ENCODE results near the gene PRKCH. TPM values are rescaled to one million over a fixed set of nuclear protein-coding genes. Genes with fewer than 3 reads are reported as not detected.

Gene PRKCH
- total RNA-seq, 1 experiment from 2014 or later: 5.2 TPM

DNA sequence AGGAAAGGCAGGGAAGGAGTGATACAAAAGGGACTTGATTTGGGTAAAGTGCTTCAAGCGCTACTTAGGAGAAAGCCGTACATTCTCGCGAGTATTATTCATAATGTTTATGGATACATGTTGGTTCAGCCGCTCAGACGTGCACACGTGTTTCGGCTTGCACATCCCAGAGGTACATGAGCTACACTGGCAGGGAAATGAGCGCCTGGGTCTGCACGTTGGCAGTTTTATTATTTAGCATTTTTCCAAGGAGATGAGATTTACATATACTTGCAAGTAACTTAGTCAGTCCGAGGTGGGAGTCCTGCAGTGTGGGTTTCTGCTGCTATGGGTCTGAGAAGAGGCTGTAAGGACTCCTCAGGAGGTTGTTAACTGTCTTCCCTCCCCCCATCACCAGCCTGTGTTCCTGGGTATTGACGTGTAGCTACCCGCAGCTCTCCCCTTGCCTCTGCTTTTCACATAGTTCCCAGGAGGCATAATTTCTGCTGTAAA is 1.5 kb downstream of the PRKCH start:
- H3K79me2 ChIP-seq (ENCODE audit: insufficient read depth, low read length): no peaks in the 10 kb centered on the region
- H3K4ac ChIP-seq (ENCODE audit: low read depth, low read length): no peak overlapping the region
- H3K4me3 Mint-ChIP-seq: peak overlapping the region; percentile 71 to 85
- no peak overlapping the region for H4K91ac ChIP-seq (ENCODE audit: insufficient read length, low read depth, low read length)
- H3K4me1 Mint-ChIP-seq: peaks cover 19 to 22% of the 10 kb centered on the region in 2 experiments
- H3K56ac ChIP-seq (ENCODE audit: insufficient read length, low read depth, low read length): no peak overlapping the region
- no peak overlapping the region for H3K27ac Mint-ChIP-seq
- H3K27me3 ChIP-seq (ENCODE audit: insufficient read depth, low read length): peaks cover 12% of the 10 kb centered on the region; the same call in 1 of the 2 replicates
- H3K23ac ChIP-seq (ENCODE audit: insufficient read length, low read depth, low read length): no peak overlapping the region
- H3K9ac ChIP-seq (ENCODE audit: extremely low read depth, insufficient read length, low read length): no peak overlapping the region
- H3K27me3 Mint-ChIP-seq (ENCODE audit: low read depth): peaks cover 31% of the 10 kb centered on the region
- H3K4me2 ChIP-seq (ENCODE audit: insufficient read depth, insufficient read length, low read length): peak overlapping the region; percentile 87
- H3K4me1 ChIP-seq (ENCODE audit: insufficient read depth, low read length): peaks cover 2% of the 10 kb centered on the region; the same call in 1 of the 2 replicates
- no peaks in the 10 kb centered on the region for H3K9me3 ChIP-seq (ENCODE audit: control insufficient read depth, low read depth, low read length)
- no peak overlapping the region for H2BK15ac ChIP-seq (ENCODE audit: low read depth, low read length)
- H3K23me2 ChIP-seq (ENCODE audit: insufficient read length, low read depth, low read length, poor library complexity, severe bottlenecking): peaks cover 16% of the 10 kb centered on the region
- H4K5ac ChIP-seq (ENCODE audit: insufficient read length, low read depth, low read length): no peak overlapping the region
- no peak overlapping the region for H3T11ph ChIP-seq (ENCODE audit: low read length)
- H3K14ac ChIP-seq (ENCODE audit: insufficient read depth, low read length): no peak overlapping the region
- no peak for DNase-seq
- H2BK120ac ChIP-seq (ENCODE audit: low read depth, low read length, poor library complexity, severe bottlenecking): no peak overlapping the region
- no peak overlapping the region for H2AFZ ChIP-seq (ENCODE audit: low read length)
- H3K9me3 Mint-ChIP-seq: peaks cover 6 to 9% of the 10 kb centered on the region in 2 experiments; a peak in 4 of 5 replicates
- TF ChIP-seq, protein P1, sequence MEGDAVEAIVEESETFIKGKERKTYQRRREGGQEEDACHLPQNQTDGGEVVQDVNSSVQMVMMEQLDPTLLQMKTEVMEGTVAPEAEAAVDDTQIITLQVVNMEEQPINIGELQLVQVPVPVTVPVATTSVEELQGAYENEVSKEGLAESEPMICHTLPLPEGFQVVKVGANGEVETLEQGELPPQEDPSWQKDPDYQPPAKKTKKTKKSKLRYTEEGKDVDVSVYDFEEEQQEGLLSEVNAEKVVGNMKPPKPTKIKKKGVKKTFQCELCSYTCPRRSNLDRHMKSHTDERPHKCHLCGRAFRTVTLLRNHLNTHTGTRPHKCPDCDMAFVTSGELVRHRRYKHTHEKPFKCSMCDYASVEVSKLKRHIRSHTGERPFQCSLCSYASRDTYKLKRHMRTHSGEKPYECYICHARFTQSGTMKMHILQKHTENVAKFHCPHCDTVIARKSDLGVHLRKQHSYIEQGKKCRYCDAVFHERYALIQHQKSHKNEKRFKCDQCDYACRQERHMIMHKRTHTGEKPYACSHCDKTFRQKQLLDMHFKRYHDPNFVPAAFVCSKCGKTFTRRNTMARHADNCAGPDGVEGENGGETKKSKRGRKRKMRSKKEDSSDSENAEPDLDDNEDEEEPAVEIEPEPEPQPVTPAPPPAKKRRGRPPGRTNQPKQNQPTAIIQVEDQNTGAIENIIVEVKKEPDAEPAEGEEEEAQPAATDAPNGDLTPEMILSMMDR (conservative IDR thresholded peaks at IDR 0.05): no peak
- H3K27ac ChIP-seq (ENCODE audit: insufficient read length, low read depth, low read length): no peak overlapping the region
- no peak overlapping the region for H2BK5ac ChIP-seq (ENCODE audit: insufficient read length, low read length)
- no peaks in the 10 kb centered on the region for H4K20me1 ChIP-seq (ENCODE audit: control insufficient read depth, insufficient read depth, insufficient read length)
- H3K79me1 ChIP-seq (ENCODE audit: insufficient read depth, low read depth, low read length, poor library complexity, severe bottlenecking): no peaks in the 10 kb centered on the region
- H2BK12ac ChIP-seq (ENCODE audit: insufficient read length, low read depth, low read length): no peak overlapping the region
- H4K8ac ChIP-seq (replicated peaks; ENCODE audit: insufficient read length, low read depth, low read length): no peak overlapping the region
- H2BK20ac ChIP-seq (ENCODE audit: low read depth, low read length, poor library complexity, severe bottlenecking): no peak overlapping the region
- no peak overlapping the region for H2AK5ac ChIP-seq (ENCODE audit: insufficient read length, low read length)
- WGBS (ENCODE audit: extremely low coverage, insufficient read length, low lambda C conversion rate): no CpG with 5 or more reads among the region's 13 CpGs
- peaks cover 2 to 16% (median 8%) of the 10 kb centered on the region in 3 experiments; a peak in 5 of 7 replicates for H3K36me3 Mint-ChIP-seq (ENCODE audit: insufficient read depth in 1 of 3, low read depth in 3 of 3)
- no peak overlapping the region for H3K18ac ChIP-seq (ENCODE audit: insufficient read length, low read depth, low read length)
